C1 segment of cervical spinal cord (tissue), 14 donors: ENCODE data around the gene NECTIN1.
"Not testable (repeated sequence)": the region's sequence is repeated elsewhere in the genome, so short reads cannot be mapped to it uniquely, and the experiment has no call there.

ENCODE experiments used
- DNase-seq, 14 donors: peaks; one replicate each; lab custom pipeline; 2025; lab: John Stamatoyannopoulos, UW

The NECTIN1 gene

DNA sequence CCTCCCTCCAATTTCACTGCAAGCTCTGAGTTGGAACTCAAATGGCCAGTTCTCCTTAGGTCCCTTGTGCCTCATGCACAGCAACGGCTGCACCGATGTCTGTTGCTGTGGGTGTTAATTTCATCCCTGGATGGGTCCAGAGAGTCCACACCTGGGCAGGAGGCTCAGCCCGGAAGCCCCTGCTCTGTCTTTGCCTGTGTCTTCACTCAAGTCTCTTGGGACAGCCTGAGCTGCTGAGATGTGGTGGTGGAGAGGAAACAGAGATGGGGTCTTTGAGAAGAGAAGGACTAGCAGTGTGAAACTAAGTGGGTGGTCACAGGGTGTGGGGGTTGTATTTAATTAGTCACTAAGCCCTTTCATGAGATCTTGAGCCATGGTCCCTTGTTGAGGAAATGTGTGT, 109.3 kb downstream of the NECTIN1 start:
- no peak for DNase-seq

DNA sequence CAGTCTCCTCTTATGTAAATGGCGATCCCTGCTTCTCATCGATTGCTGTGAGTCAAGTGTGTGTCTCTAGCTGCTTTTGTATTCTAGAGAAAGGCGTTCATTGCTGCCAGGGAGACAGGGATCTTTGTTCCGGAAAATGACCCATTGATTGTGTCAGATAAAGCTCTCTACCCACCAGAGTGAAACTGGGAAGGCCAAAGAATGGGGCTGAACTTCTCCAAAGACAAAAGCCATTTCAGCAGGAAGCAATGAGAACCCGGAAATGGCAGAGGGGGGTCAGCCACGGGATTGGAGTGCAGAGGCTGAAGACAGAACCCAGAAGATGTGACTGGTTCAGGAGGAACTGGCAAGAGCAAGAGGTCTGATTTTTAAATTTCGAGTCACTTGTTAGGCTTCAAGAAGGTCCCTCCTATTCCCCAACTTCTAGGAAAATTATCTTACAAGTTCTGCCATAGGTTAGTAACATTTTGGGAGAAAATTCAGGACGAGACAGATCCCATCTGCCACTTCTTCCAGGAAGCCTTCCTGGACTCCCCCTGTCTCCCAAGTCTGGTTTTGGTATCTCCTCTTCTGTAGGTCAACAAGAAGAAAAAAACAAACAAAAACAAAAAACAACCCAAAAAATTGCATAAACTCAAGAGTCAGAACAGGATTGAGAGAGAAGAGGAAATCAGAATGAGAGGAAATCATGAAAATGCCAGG, 110.6 kb downstream of the NECTIN1 start:
- peak in 11 of 14 donors; percentile 48 to 87 (median 76) for DNase-seq

DNA sequence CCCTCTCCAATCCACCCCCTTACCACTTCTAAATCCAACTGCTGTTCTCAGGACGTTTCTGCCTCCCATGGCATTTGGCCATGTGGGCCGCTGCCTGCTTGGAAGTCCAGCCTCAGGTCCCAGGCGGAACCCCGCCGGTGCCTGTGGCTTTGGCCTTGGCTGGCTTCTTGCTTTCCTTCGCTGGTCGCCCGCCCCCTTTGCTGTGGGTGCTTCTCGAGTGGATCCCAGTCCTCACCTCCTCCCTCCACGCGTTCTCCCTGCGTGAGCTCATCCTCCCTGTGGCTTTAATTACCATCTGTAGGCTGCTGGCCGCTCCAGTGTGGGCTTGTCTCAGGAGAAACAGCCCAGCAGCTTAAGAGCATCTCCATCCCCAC, 111.7 kb downstream of the NECTIN1 start:
- peak in 2 of 14 donors; percentile 51 to 53 for DNase-seq

DNA sequence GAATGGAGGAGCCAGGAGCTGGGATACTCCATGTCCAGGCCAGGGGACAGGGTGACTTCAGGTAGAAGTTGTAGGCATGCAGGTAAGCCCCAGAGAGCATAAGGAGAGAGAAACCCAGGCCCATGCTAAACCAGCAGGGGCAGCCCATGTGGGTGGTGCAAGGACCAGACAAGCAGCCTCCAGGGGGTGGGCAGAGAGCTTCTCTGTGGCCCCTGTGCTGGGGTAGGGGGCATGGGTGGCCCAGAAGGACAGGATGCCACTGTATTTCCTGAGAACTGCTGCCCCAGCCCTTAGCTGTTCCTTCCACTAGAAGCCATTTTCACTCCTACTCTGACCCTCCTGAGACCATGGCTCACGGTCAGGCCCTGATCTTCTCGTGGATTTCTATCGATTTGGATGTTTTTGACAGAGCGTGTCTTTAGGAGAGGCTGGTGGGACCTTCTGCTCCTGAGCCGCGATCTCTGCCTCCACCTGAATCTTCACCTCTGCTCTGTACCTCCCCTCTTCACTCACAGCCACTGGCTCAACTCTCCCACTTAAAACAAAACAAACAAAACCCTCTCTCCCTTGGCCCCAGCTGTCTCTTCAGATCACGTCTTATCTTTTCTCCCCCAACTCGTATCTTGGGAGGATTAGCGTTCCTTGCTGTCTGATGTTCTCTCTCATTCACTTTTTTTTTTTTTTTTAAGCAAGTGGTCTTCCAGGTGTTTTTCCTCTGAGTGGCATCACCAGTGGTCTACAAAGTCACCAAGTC, 112.2 kb downstream of the NECTIN1 start:
- DNase-seq = no peak

DNA sequence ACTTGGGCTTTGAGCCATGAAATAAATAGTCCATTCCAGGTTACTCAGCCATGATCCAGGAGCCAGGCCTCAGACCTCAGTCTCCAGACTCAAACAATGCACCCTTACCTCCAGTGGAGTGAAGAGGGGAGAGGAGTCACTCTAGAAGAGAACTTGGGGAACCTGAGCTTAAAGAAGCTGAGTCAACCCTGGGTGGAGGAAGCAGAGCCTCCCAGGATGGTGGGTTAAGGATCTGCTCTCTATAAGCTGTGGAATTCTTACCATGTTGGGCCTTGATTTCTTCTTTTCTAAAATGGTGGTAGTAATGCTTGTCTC, 113.2 kb downstream of the NECTIN1 start:
- no peak for DNase-seq

DNA sequence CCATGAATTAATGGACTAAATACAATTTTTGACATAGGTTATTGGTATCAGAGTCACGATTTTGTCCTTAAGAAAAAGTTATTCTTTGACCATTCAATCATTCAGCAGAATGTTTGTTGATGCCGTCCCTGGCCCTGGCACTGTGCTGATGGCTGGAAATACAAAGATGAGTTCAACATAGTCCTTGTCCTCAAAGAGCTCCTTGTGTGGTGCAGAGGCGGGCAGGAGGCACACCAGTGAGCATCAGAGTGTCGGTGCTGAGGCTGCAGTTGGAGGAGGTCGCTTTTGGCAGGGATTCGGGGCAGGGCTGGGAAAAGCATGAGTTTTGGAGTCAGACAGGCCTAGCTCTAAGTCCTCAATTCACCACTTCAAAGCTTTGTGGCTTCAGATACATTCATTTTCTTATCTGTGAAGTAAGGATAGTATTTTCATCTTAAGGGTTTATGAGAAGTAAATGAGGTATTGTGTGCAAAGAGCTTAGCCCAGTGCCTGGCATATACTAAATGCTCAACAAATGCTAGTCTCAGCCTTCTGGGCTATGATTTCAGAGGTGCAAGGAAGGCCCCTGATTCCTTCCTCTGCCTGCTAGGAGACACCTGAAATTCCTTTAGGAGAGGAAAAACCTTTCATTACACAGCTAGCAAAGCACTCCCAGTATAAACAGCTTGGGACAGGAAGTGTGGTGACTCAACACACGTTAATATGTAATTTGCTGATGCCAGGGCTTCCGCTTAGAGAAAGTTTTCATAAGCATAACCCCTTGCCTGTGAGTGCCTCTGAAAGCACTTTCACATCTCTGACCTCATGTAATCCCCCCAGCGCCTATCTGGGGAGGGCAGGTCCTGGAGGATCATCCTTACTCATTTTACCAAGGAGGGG, 113.8 kb downstream of the NECTIN1 start:
- peak in 9 of 14 donors; percentile 29 to 73 (median 47) for DNase-seq

DNA sequence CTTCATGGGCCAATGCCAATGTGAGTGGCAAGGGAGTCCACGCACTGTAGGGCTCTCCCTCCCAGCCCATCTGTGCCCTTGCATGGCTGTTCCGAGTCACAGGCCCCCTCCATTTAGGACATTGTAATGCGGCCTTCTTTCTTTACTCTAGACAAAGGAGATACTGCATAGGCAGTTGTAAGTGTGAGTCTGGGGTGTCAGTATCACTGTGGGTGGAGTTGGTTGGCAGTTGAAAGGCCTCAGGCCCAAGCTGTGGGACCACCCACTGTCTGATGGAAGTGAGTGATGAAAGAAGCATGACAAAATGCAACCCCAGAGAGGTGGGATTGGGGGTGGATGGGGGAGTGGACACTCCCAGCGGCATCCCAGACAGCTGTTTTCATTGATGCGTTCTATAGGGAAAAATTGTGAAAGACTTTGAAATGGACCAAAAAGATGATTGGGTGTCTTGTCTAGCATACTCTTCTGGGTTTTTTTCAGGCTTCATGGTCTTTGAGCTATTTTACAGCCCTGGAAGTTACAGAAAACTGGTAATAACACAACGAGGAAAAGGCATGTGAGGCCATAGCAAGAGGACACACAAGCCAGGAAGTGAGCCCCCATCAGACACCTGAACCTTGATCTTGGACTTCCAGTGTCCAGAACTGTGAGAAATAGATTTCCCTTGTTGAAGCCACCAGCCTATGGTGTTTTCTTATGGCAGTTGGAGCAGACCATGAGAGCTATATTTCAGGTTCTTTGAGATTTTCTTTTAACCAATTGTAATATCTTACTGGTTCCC, 114.6 kb downstream of the NECTIN1 start:
- no peak for DNase-seq

DNA sequence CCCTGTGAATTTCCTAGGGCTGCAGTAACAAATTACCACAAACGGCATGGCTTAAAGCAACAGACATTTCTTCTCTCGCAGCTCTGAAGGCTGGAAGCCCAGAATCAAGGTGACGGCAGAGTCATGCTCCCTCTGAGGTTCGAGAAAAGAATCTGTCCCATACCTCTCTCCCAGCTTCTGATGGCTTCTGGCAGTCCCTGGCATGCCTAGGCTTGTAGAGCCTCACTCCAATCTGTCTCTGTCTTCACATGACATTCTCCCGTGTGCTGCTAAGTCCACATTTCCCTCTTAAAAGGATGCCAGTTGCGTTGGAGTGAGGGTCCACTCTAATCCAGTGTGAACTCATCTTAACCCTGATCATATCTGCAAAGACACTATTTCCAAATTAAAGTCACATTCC, 116.2 kb downstream of the NECTIN1 start:
- no peak for DNase-seq

DNA sequence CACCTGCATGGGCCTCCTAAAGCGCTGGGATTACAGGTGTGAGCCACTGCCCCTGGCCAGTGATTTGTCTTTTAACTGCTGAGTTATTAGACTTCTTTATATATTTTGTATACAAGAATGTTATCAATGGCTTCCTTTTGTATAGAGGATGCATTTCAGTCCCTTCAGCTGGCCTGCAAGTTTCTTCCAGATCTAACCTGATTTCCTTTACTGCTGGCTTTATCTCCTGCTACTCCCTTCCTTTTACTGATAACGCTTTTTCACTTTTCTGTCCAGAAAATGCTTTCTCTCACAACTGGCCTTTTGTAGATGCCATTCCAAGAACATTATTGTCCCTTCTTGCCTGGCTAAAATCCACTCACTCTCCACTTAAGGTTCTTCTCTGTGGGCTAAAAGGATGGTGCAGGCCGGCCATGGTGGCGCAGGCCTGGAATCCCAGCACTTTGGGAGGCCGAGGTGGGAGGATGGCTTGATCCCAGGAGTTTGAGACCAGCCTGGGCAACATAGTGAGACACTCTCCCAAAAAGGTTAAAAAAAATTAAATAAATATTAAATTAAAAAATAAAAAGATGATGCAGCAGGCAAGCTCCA, 118.1 kb downstream of the NECTIN1 start:
- no peak for DNase-seq

DNA sequence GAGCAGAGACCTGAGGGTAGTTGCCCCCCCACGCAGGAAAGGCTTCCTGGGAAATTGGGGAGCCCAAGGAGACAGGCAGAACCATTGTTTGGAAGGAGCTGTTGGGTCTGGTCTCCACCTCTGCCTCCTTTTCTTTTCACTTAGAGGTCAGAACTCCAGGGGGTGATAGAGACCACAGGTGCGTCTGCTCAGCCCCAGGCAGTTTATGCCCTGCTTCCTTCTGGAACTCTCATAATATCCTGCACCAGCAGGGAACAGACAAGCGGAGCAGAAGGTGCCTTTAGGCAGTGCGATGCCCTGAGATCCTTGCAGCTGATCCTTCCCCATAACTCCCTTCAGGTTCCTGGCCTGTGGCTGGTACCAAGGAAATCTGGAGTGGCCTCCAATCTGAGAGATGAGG, 120.2 kb downstream of the NECTIN1 start:
- DNase-seq = no peak

DNA sequence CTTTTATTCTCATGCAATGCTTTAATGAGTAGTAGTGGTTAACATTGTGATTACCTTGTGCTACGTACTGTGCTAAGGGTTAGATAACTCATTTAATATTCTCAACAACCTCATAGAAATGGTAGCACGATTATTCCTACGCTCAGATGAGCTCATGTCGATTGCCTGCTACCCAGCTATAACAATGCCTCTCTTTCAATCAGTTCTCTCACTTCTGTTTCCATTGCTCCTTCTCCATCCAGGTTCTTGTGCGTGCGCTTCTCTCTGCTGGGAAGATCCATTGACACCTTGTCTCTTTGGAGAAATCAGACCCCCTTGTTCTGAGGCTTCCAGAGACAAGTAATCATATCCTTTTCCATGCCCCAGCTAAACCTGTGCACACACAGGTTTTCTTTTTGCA, 120.8 kb downstream of the NECTIN1 start:
- peak in 2 of 14 donors; percentile 20 to 26 for DNase-seq

DNA sequence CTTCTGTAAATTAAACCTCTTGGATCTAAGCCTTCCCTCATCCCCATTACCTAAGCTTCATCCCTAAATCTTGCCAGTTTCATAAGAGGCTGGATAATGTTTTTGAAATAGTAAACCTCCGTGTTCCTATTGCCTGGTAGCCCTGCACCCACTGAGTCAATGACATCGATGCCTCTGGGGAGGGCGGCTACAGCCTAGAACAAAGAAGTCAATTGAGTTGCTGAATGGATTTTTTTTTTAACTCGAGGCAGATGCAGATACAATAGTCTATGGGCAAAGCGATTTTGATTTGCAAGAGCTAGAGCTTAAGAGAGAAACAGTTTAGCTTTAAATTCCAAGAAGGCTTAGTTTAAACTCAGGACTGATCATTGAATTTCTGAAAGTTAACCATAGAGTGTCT, 121.3 kb downstream of the NECTIN1 start:
- DNase-seq = peak in 6 of 14 donors; percentile 5 to 39 (median 20)

DNA sequence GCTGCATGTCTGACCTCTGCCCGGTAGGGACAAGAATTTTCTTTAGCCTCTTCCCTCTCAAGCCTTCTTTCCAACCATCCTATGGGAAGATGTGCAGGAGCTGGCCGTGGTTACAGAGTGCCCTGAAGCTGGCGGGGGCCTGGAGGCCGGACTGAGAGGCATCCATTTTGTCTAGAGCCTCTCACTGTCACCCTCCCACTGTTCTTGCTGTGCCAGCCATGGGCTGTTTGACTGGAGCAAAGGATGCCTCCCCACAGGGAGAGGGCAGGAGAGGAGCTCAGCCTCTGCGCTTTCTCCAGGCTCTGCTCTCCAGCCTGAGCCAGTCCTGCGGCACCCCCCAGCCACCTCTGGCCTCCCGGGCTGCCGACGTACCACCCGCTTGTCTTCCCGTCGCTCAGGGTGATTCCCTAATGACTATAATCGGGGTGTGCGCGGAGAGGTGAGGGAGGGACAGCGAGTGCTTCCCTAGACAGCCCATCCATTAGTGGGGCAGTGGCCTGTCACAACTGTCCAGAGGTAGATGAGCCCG, 123.8 kb downstream of the NECTIN1 start:
- no peak for DNase-seq

DNA sequence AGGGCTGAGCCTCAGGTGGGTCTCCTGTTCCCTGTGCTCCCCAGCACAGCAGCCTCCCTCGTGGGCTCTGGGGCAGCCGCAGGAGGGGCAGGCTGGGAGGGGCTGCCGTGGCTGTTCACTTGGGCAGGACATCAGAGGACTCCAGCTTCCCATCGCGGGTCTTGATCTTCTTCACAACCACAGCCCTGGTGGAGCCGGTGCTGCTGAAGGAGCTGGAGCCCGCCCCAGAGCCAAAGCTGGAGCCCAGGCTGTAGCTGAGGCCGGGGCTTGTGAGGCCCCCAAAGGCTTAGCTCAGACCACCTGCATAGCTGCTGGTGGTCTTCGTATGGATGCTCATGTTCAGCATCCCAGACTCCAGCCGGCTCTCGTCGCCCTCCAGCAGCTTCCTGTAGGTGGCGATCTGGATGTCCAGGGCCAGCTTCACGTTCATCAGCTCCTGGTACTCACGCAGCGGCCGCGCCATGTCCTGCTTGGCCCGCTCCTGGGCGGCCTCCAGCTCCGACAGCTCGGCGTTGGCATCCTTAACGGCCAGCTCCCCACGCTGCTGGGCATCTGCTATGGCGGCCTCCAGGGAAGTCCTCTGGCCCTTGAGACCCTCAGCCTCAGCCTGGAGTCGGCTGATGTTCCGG, 126.1 kb downstream of the NECTIN1 start:
- no peak for DNase-seq

DNA sequence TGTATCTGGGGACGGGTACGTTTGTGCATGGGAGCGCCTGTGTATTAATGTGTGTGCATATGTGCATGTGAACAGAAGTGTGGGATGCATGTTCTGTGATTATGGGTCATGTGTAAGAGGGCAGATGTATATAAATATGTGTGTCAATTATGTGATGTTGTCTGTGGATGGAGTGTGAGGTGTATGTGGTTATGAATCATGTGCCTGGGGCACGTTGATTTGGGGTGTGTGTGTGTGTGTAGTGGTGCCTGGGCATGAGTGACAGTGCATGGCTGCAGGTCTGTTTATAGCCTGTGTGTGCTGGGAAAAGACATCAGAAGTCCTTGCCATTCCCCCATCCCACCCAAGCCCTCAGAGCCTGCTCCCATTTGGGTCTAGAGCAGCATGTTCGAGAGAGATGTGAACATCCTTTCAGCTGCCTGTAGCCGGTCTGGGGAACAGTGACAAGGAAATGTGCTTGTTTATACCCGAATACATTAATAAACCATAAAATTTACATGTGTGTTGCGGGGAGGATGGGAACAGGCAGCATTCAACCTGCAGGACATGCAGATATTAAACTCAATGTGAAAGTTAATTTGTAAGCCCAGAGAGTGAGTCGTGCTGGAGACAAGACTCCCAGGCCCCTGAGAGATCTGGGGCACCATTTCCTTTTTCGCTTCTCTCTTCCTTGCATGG, 129.0 kb downstream of the NECTIN1 start:
- DNase-seq = no peak

DNA sequence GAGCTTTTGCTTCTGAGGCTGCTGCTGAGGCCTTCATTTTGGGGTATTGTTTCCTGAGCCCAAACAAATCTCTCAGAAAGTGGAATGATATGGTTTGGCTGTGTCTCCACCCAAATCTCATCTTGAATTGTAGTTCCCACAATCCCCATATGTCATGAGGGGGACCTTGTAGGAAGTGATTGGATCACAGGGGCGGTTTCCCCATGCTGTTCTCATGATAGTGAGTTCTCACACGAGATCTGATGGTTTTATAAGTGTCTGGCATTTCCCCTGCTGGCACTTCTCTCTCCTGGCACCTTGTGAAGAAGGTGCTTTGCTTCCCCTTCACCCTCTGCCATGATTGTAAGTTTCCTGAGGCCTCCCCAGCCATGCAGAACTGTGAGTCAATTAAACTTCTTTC, 133.1 kb downstream of the NECTIN1 start:
- DNase-seq = not testable (repeated sequence)

DNA sequence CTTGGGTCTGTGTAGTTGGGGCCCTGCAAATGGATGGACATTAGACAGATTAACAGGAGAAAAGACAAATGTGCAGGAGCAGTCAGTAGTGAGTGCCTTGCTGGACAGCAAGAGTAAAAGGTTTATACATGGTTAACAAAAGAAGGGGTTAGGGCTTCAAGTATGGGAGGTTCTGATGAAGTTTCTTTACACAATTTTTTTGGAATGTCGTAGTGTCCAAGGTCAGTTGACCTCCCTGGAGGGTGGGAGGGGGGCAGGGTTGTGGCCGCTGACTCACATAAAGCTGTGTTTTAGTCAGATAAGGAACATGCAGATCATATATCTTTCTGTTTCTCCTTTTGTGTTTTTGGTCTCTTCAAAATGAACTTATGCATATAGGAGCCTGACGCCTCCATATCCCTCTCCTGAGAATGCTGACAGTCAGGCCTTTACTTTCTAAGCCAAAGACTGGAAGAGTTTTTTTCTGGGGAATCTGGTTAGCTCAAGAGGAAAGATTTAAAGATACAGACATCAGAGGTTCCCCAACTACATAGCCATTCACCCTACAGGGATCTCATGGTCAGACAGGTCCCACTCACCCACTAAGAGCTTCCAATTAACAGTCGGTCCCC, 134.3 kb downstream of the NECTIN1 start:
- no peak for DNase-seq

DNA sequence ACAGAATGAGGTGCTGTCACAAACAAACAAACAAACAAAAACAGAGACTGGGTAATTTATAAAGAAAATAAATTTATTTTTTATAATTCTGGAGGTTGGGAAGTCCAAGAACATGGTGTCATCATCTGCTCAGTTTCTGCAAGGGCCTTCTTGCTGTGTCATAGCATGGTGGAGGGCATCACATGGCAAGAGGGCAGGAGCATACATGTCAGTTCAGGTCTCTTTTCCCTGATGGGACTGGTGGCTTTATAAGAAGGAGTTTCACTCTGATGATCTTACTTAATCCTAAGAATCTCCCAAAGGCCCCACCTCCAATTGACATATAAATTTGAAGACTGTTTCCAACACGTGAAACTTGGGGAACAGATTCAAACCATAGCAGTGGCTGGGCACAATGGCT, 135.7 kb downstream of the NECTIN1 start:
- no peak for DNase-seq

DNA sequence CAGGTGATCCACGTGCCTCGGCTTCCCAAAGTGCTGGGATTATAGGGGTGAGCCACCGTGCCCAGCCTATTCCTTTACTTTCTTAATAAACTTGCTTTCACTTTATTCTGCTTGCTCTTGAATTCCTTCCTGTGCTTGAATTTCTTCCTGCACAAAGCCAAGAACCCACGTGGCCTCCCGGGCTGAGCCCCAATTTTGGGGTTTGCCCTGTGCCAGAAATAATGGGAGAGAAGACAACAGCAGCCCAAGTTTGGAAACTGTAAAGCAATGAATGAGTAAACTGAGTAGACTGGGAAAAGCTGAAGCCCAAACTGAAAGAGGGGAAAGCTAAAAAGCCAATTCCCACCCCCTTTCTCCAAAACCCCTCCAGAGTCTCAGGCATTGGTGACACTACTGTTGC, 136.4 kb downstream of the NECTIN1 start:
- DNase-seq = peak in 3 of 14 donors; percentile 33 to 57 (median 42)
